Panc1 (cell line): ENCODE measurements around the gene UPK3BL2.
"Not testable (repeated sequence)": the region's sequence is repeated elsewhere in the genome, so short reads cannot be mapped to it uniquely, and the experiment has no call there.

Source experiments
- TF ChIP-seq, protein P1 (sequence below), 2 experiments: IDR thresholded peaks; 2 replicates each; pipeline ENCODE4 v1.6.1; 2011 to 2012; ENCODE audit warnings: low read depth in 2 of 2, control low read depth in 1 of 2, low read length in 1 of 2, mild to moderate bottlenecking in 1 of 2, moderate library complexity in 1 of 2; ENCODE audit not compliant: insufficient read depth in 1 of 2
- TF ChIP-seq, protein P2 (sequence below): fragments of 450-650 bp; IDR thresholded peaks from 2 replicates; pipeline ENCODE4 v1.5.1; 2017; ENCODE audit warnings: mild to moderate bottlenecking

DNA sequence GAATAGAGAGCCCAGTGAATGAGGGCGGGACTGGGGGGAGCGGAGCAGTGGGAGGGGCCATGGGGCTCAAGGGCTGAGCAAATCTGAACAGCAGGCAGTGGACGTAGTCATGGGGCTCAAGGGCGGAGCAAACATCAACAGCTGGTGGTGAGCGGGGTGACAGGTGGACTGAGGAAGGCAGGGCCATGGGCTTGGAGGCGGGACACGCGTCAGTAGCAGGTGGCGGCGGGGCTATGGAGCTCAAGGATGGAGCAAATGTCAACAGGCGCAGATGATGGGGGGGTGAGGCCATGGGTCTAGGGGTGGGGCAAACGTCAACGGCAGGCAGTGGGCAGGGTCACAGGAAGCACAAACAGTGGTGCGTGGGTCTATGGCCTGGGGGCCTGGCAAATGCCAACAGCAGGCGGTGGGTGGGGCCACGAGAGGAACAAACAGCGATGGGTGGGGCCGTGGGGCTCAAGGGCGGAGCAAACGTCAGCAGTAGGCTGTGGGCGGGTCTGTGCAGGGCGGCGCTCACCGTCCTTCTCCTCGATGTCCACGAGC is 49.1 kb upstream of the UPK3BL2 start:
- TF ChIP-seq, protein P1, sequence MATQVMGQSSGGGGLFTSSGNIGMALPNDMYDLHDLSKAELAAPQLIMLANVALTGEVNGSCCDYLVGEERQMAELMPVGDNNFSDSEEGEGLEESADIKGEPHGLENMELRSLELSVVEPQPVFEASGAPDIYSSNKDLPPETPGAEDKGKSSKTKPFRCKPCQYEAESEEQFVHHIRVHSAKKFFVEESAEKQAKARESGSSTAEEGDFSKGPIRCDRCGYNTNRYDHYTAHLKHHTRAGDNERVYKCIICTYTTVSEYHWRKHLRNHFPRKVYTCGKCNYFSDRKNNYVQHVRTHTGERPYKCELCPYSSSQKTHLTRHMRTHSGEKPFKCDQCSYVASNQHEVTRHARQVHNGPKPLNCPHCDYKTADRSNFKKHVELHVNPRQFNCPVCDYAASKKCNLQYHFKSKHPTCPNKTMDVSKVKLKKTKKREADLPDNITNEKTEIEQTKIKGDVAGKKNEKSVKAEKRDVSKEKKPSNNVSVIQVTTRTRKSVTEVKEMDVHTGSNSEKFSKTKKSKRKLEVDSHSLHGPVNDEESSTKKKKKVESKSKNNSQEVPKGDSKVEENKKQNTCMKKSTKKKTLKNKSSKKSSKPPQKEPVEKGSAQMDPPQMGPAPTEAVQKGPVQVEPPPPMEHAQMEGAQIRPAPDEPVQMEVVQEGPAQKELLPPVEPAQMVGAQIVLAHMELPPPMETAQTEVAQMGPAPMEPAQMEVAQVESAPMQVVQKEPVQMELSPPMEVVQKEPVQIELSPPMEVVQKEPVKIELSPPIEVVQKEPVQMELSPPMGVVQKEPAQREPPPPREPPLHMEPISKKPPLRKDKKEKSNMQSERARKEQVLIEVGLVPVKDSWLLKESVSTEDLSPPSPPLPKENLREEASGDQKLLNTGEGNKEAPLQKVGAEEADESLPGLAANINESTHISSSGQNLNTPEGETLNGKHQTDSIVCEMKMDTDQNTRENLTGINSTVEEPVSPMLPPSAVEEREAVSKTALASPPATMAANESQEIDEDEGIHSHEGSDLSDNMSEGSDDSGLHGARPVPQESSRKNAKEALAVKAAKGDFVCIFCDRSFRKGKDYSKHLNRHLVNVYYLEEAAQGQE (IDR thresholded peaks at IDR 0.05; ENCODE audit: insufficient read depth in 1 of 2, low read depth in 2 of 2, low read length in 1 of 2), result not testable (repeated sequence)
- TF ChIP-seq, protein P2, sequence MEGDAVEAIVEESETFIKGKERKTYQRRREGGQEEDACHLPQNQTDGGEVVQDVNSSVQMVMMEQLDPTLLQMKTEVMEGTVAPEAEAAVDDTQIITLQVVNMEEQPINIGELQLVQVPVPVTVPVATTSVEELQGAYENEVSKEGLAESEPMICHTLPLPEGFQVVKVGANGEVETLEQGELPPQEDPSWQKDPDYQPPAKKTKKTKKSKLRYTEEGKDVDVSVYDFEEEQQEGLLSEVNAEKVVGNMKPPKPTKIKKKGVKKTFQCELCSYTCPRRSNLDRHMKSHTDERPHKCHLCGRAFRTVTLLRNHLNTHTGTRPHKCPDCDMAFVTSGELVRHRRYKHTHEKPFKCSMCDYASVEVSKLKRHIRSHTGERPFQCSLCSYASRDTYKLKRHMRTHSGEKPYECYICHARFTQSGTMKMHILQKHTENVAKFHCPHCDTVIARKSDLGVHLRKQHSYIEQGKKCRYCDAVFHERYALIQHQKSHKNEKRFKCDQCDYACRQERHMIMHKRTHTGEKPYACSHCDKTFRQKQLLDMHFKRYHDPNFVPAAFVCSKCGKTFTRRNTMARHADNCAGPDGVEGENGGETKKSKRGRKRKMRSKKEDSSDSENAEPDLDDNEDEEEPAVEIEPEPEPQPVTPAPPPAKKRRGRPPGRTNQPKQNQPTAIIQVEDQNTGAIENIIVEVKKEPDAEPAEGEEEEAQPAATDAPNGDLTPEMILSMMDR, result not testable (repeated sequence)
